ENCODE results near the gene AGPAT3.
"Not testable (repeated sequence)": the region's sequence is repeated elsewhere in the genome, so short reads cannot be mapped to it uniquely, and the experiment has no call there.

The AGPAT3 gene, protein sequence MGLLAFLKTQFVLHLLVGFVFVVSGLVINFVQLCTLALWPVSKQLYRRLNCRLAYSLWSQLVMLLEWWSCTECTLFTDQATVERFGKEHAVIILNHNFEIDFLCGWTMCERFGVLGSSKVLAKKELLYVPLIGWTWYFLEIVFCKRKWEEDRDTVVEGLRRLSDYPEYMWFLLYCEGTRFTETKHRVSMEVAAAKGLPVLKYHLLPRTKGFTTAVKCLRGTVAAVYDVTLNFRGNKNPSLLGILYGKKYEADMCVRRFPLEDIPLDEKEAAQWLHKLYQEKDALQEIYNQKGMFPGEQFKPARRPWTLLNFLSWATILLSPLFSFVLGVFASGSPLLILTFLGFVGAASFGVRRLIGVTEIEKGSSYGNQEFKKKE

GRCh38 chr21:43864962-43865539, at the start of gene AGPAT3:
Gene AGPAT3, plus strand, starts transcription at chr21:43865223. Its CDS starts 94,459 bp downstream, at chr21:43959682.
- WGBS (ENCODE audit: insufficient coverage, insufficient read length) = no CpG with 5 or more reads among the region's 102 CpGs
- H3K4me3 ChIP-seq (ENCODE audit: low read length) = peak within 1 kb of the TSS; percentile 71

GRCh38 chr21:43815991-43816390, 49.0 kb upstream of the AGPAT3 start:
- WGBS (ENCODE audit: insufficient coverage, insufficient read length) = no CpG with 5 or more reads among the region's 15 CpGs
- Histone ChIP-seq H3K36me3 (ENCODE audit: control insufficient read depth, insufficient read depth, low read length) (peaks cover 3% of the 10 kb centered on the region; the same call in 1 of the 2 replicates), H3K4me3 (ENCODE audit: low read length) (no peak overlapping the region), H3K27me3 (ENCODE audit: control insufficient read depth, insufficient read depth, low read length) (no peaks in the 10 kb centered on the region), H3K27ac (ENCODE audit: low read length) (no peak overlapping the region), H3K4me1 (ENCODE audit: control insufficient read depth, insufficient read depth, low read length) (peaks cover 5% of the 10 kb centered on the region), H3K9me3 (ENCODE audit: control insufficient read depth, insufficient read depth, low read length) (no peaks in the 10 kb centered on the region)
- DNase-seq (ENCODE audit: low read depth, low spot score) = no peak

More at GRCh38 chr21:43864962-43865539, at the start of gene AGPAT3:
- peaks cover 1% of the 10 kb centered on the region; the same call in 1 of the 2 replicates for H3K4me1 ChIP-seq (ENCODE audit: control insufficient read depth, insufficient read depth, low read length)
- no peaks in the 10 kb centered on the region for H3K36me3 ChIP-seq (ENCODE audit: control insufficient read depth, insufficient read depth, low read length)
- DNase-seq (ENCODE audit: low read depth, low spot score) = no peak
- H3K27ac ChIP-seq (ENCODE audit: low read length) = no peak within 1 kb of the TSS
- H3K27me3 ChIP-seq (ENCODE audit: control insufficient read depth, insufficient read depth, low read length) = peaks cover 1% of the 10 kb centered on the region; the same call in 1 of the 2 replicates
- H3K9me3 ChIP-seq (ENCODE audit: control insufficient read depth, insufficient read depth, low read length) = no peaks in the 10 kb centered on the region

DNA sequence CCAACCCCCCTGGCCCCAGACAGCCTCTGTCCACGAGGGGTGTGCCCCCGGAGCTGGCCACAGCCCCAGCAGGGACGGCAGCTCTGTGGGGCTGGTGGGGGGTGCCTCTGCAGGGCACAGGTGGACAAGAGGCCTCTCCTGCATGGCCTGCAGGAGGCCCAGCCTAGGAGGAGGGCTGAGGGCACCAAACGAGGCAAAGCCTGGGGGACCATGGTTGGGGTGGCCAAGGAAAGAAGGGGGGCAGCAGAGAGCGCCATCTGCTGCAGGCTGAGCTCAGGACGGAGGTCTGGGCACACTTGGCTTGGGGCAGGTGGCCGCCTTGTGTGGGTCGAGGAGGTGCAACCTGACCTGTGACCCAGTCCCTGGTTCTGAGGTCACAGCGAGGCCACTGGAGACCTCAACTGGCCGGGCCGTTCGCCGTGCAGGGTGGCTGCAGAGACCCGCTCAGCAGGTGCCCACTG, 48.4 kb upstream of the AGPAT3 start:
- H3K9me3 ChIP-seq (ENCODE audit: control insufficient read depth, insufficient read depth, low read length) = no peaks in the 10 kb centered on the region
- WGBS (ENCODE audit: insufficient coverage, insufficient read length) = no CpG with 5 or more reads among the region's 14 CpGs
- H3K4me3 ChIP-seq (ENCODE audit: low read length) = no peak overlapping the region
- peaks cover 5% of the 10 kb centered on the region for H3K4me1 ChIP-seq (ENCODE audit: control insufficient read depth, insufficient read depth, low read length)
- no peak overlapping the region for H3K27ac ChIP-seq (ENCODE audit: low read length)
- H3K27me3 ChIP-seq (ENCODE audit: control insufficient read depth, insufficient read depth, low read length) = no peaks in the 10 kb centered on the region
- no peak for DNase-seq (ENCODE audit: low read depth, low spot score)
- peaks cover 3% of the 10 kb centered on the region; the same call in 1 of the 2 replicates for H3K36me3 ChIP-seq (ENCODE audit: control insufficient read depth, insufficient read depth, low read length)

GRCh38 chr21:43817157-43818086, 47.6 kb upstream of the AGPAT3 start:
- Histone ChIP-seq H3K36me3 (ENCODE audit: control insufficient read depth, insufficient read depth, low read length) (peaks cover 3% of the 10 kb centered on the region; the same call in 1 of the 2 replicates), H3K27ac (ENCODE audit: low read length) (no peak overlapping the region), H3K9me3 (ENCODE audit: control insufficient read depth, insufficient read depth, low read length) (no peaks in the 10 kb centered on the region), H3K4me3 (ENCODE audit: low read length) (no peak overlapping the region), H3K27me3 (ENCODE audit: control insufficient read depth, insufficient read depth, low read length) (no peaks in the 10 kb centered on the region), H3K4me1 (ENCODE audit: control insufficient read depth, insufficient read depth, low read length) (peaks cover 5% of the 10 kb centered on the region)
- DNase-seq (ENCODE audit: low read depth, low spot score) = no peak
- WGBS (ENCODE audit: insufficient coverage, insufficient read length) = no CpG with 5 or more reads among the region's 29 CpGs

DNA sequence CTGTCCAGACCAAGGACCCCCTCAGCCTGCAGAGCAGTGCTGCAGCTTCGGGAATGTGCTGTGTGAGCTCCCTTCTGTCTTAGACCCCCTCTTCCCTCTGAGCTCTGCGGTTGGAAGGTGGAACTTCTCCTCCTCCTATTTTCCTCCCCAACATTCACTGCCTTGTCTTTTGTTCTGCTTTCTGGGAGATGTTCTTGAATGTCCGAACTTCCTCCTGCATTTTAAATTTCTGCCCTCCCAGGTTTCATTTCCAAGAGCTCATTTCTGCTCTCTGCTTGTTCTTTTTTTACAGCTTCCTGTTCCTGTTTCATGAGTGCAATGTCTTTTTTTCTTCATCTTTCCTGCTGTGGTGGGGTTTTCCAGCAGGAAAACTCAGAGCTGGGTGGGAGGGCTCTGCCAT, 46.3 kb upstream of the AGPAT3 start:
- H3K27ac ChIP-seq (ENCODE audit: low read length) = no peak overlapping the region
- peaks cover 3% of the 10 kb centered on the region for H3K4me1 ChIP-seq (ENCODE audit: control insufficient read depth, insufficient read depth, low read length)
- no peak overlapping the region for H3K4me3 ChIP-seq (ENCODE audit: low read length)
- H3K9me3 ChIP-seq (ENCODE audit: control insufficient read depth, insufficient read depth, low read length) = no peaks in the 10 kb centered on the region
- no CpG with 5 or more reads among the region's 3 CpGs for WGBS (ENCODE audit: insufficient coverage, insufficient read length)
- no peak for DNase-seq (ENCODE audit: low read depth, low spot score)
- H3K27me3 ChIP-seq (ENCODE audit: control insufficient read depth, insufficient read depth, low read length) = no peaks in the 10 kb centered on the region
- peaks cover 3% of the 10 kb centered on the region; the same call in 1 of the 2 replicates for H3K36me3 ChIP-seq (ENCODE audit: control insufficient read depth, insufficient read depth, low read length)

GRCh38 chr21:43819511-43820405, 45.3 kb upstream of the AGPAT3 start:
- Histone ChIP-seq H3K27me3 (ENCODE audit: control insufficient read depth, insufficient read depth, low read length) (no peaks in the 10 kb centered on the region), H3K4me1 (ENCODE audit: control insufficient read depth, insufficient read depth, low read length) (no peaks in the 10 kb centered on the region; the same call in none of the 2 replicates), H3K9me3 (ENCODE audit: control insufficient read depth, insufficient read depth, low read length) (no peaks in the 10 kb centered on the region), H3K27ac (ENCODE audit: low read length) (no peak overlapping the region), H3K4me3 (ENCODE audit: low read length) (no peak overlapping the region), H3K36me3 (ENCODE audit: control insufficient read depth, insufficient read depth, low read length) (peaks cover 3% of the 10 kb centered on the region; the same call in 1 of the 2 replicates)
- DNase-seq (ENCODE audit: low read depth, low spot score) = no peak
- no CpG with 5 or more reads among the region's 25 CpGs for WGBS (ENCODE audit: insufficient coverage, insufficient read length)

GRCh38 chr21:43820466-43820865, 44.6 kb upstream of the AGPAT3 start:
- H3K4me3 ChIP-seq (ENCODE audit: low read length) = no peak overlapping the region
- H3K9me3 ChIP-seq (ENCODE audit: control insufficient read depth, insufficient read depth, low read length) = no peaks in the 10 kb centered on the region
- no peak for DNase-seq (ENCODE audit: low read depth, low spot score)
- peaks cover 3% of the 10 kb centered on the region; the same call in 1 of the 2 replicates for H3K36me3 ChIP-seq (ENCODE audit: control insufficient read depth, insufficient read depth, low read length)
- no peaks in the 10 kb centered on the region for H3K27me3 ChIP-seq (ENCODE audit: control insufficient read depth, insufficient read depth, low read length)
- no CpG with 5 or more reads among the region's 11 CpGs for WGBS (ENCODE audit: insufficient coverage, insufficient read length)
- no peaks in the 10 kb centered on the region; the same call in 1 of the 2 replicates for H3K4me1 ChIP-seq (ENCODE audit: control insufficient read depth, insufficient read depth, low read length)
- H3K27ac ChIP-seq (ENCODE audit: low read length) = no peak overlapping the region

DNA sequence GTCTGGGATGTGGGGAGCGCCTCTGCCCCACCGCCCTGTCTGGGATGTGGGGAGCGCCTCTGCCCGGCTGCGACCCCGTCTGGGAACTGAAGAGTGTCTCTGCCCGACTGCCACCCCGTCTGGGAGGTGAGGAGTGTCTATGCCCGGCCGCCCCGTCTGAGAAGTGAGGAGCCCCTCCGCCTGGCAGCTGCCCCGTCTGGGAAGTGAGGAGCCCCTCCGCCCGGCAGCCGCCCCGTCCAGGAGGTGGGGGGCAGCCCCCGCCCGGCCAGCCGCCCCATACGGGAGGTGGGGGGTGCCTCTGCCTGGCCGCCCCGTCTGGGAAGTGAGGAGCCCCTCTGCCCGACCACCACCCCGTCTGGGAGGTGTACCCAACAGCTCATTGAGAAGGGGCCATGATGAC, 42.9 kb upstream of the AGPAT3 start:
- H3K36me3 ChIP-seq (ENCODE audit: control insufficient read depth, insufficient read depth, low read length); DNase-seq (ENCODE audit: low read depth, low spot score); H3K4me1 ChIP-seq (ENCODE audit: control insufficient read depth, insufficient read depth, low read length); H3K4me3 ChIP-seq (ENCODE audit: low read length); H3K27me3 ChIP-seq (ENCODE audit: control insufficient read depth, insufficient read depth, low read length); H3K27ac ChIP-seq (ENCODE audit: low read length); H3K9me3 ChIP-seq (ENCODE audit: control insufficient read depth, insufficient read depth, low read length): not testable (repeated sequence)
- WGBS (ENCODE audit: insufficient coverage, insufficient read length) = no CpG with 5 or more reads among the region's 25 CpGs

- H3K36me3 ChIP-seq (ENCODE audit: control insufficient read depth, insufficient read depth, low read length); H3K27ac ChIP-seq (ENCODE audit: low read length); H3K27me3 ChIP-seq (ENCODE audit: control insufficient read depth, insufficient read depth, low read length); H3K9me3 ChIP-seq (ENCODE audit: control insufficient read depth, insufficient read depth, low read length); H3K4me1 ChIP-seq (ENCODE audit: control insufficient read depth, insufficient read depth, low read length); DNase-seq (ENCODE audit: low read depth, low spot score); H3K4me3 ChIP-seq (ENCODE audit: low read length): not testable (repeated sequence)
- no CpG with 5 or more reads among the region's 5 CpGs for WGBS (ENCODE audit: insufficient coverage, insufficient read length)
Observed at GRCh38 chr21:43822741-43823140, 42.3 kb upstream of the AGPAT3 start.
